CD4-positive, alpha-beta memory T cell (primary cell): ENCODE results near the gene NT5C3A. TPM values are rescaled to one million over a fixed set of nuclear protein-coding genes. Genes with fewer than 3 reads are reported as not detected.
A peak's percentile ranks its signal among the peaks of the same experiment; 100 is the strongest.
"Not testable (repeated sequence)": the region's sequence is repeated elsewhere in the genome, so short reads cannot be mapped to it uniquely, and the experiment has no call there.

Experiments
- CTCF ChIA-PET: fragments of 350-600 bp; sonication (Branson Sonifier 250); formaldehyde crosslinking; loops from one replicate; lab custom pipeline; 2021; ENCODE audit warnings: inconsistent platforms; ENCODE audit not compliant: partially characterized antibody; lab: Charles Lee
- POLR2A ChIA-PET: fragments of 350-600 bp; sonication (Branson Sonifier 250); formaldehyde crosslinking; loops from one replicate; lab custom pipeline; 2021; ENCODE audit not compliant: partially characterized antibody; lab: Charles Lee
- DNase-seq, 5 donors: peaks; one replicate each; pipeline versions ENCODE4 v3.0.0 to v3.0.0-alpha.2; 2020 to 2022; ENCODE audit warnings: mixed read lengths in 1 of 5
- H3K27ac ChIP-seq: one replicate; pipeline ENCODE4 v1.7.0; 2013; ENCODE audit warnings: low read depth, low read length
- H3K27me3 ChIP-seq: 2 replicates; pipeline ENCODE4 v1.7.0; 2013; ENCODE audit warnings: mild to moderate bottlenecking, low read length, moderate library complexity; ENCODE audit not compliant: insufficient read depth
- H3K36me3 ChIP-seq: 2 replicates; pipeline ENCODE4 v1.7.0; 2013; ENCODE audit warnings: mild to moderate bottlenecking, low read length, moderate library complexity; ENCODE audit not compliant: insufficient read depth
- H3K4me1 ChIP-seq: 2 replicates; pipeline ENCODE4 v1.7.0; 2013; ENCODE audit warnings: mild to moderate bottlenecking, low read length, moderate library complexity; ENCODE audit not compliant: insufficient read depth
- H3K4me3 ChIP-seq, 2 donors: one replicate each; pipeline ENCODE4 v1.7.0; 2013; ENCODE audit warnings: low read length in 2 of 2, mild to moderate bottlenecking in 1 of 2
- H3K9me3 ChIP-seq, 2 donors: one replicate each; pipeline ENCODE4 v1.7.0; 2013; ENCODE audit warnings: low read length in 2 of 2, control low read depth in 1 of 2; ENCODE audit not compliant: control insufficient read depth in 1 of 2
- H3K27ac Mint-ChIP-seq, 7 donors: one replicate each; pipeline ENCODE4 v1.8.0; 2020 to 2021; ENCODE audit warnings: mixed read lengths in 7 of 7, mild to moderate bottlenecking in 6 of 7, inconsistent platforms in 3 of 7, moderate library complexity in 3 of 7
- H3K27me3 Mint-ChIP-seq, 2 donors: one replicate each; pipeline ENCODE4 v1.8.0; 2020 to 2021; ENCODE audit warnings: mixed read lengths in 2 of 2
- H3K36me3 Mint-ChIP-seq, 2 donors: one replicate each; pipeline ENCODE4 v1.8.0; 2020 to 2021; ENCODE audit warnings: mixed read lengths in 2 of 2, inconsistent platforms in 1 of 2, mild to moderate bottlenecking in 1 of 2
- H3K4me1 Mint-ChIP-seq, 4 donors: one replicate each; pipeline ENCODE4 v1.8.0; 2020 to 2021; ENCODE audit warnings: mixed read lengths in 4 of 4, mild to moderate bottlenecking in 1 of 4
- H3K4me3 Mint-ChIP-seq, 8 donors: one replicate each; pipeline ENCODE4 v1.8.0; 2020 to 2021; ENCODE audit warnings: mixed read lengths in 8 of 8, mild to moderate bottlenecking in 7 of 8, moderate library complexity in 6 of 8, inconsistent platforms in 3 of 8
- H3K9me3 Mint-ChIP-seq, 8 donors: one replicate each; pipeline ENCODE4 v1.8.0; 2020 to 2021; ENCODE audit warnings: mixed read lengths in 8 of 8, mild to moderate bottlenecking in 5 of 8, inconsistent platforms in 3 of 8, moderate library complexity in 1 of 8
- intact Hi-C: fragments of 100-400 bp; cut with micrococcal nuclease; formaldehyde crosslinking; loops from one replicate; pipeline ENCODE4 v1.15.1; 2023
- polyA plus RNA-seq, 2 donors: library from polyadenylated mRNA; unstranded; fragments of 300-500 nt; fragmentation: Illumina TruSeq; gene quantifications; one replicate each; pipeline ENCODE4 v1.2.3, GENCODE V29; 2021
- total RNA-seq, 2 experiments: library from RNA; stranded (reverse); gene quantifications; one replicate each; pipeline ENCODE4 v1.2.3, GENCODE V29; 2021

The NT5C3A gene
- total and polyA plus RNA-seq, 4 experiments from 2014 or later: 44.2 to 93.9 (median 48.8) TPM

- Mint-ChIP-seq H3K36me3 (peaks cover 4 to 8% of the 10 kb centered on the region in 2 donors), H3K9me3 (no peaks in the 10 kb centered on the region), H3K27ac (peak overlapping the region; percentile 88 to 95 (median 91)), H3K27me3 (no peaks in the 10 kb centered on the region), H3K4me1 (peaks cover 33 to 68% (median 51%) of the 10 kb centered on the region in 4 donors), H3K4me3 (peak overlapping the region; percentile 89 to 96 (median 90))
- ChIA-PET CTCF (interaction anchor here (1.0 to 3.2 kb wide), 7 partner anchors 10 to 193 kb away, joined by 3 to 29 read pairs (median 20); partner anchors contain the start of genes NT5C3A and RP9), POLR2A (interaction anchor here (0.6 to 4.9 kb wide), 10 partner anchors 10 to 148 kb away, joined by 3 to 70 read pairs (median 7); partner anchors contain the start of genes KBTBD2, NT5C3A and RP9)
- intact Hi-C loops: no loop called here
- Histone ChIP-seq H3K9me3 (no peaks in the 10 kb centered on the region), H3K27me3 (no peaks in the 10 kb centered on the region), H3K4me1 (peaks cover 68% of the 10 kb centered on the region), H3K36me3 (no peaks in the 10 kb centered on the region), H3K4me3 (peak overlapping the region; percentile 0 to 46), H3K27ac (peak overlapping the region; percentile 55)
- peak in 4 of 5 donors; percentile 33 to 55 (median 40) for DNase-seq
Measured at GRCh38 chr7:33039257-33039902, 23.2 kb downstream of the NT5C3A start.

- Mint-ChIP-seq H3K4me3 (peak overlapping the region; percentile 89 to 96 (median 90)), H3K36me3 (peaks cover 5 to 11% of the 10 kb centered on the region in 2 donors), H3K27ac (peak overlapping the region in 6 of 7 donors; percentile 31 to 95 (median 90)), H3K27me3 (no peaks in the 10 kb centered on the region), H3K4me1 (peaks cover 28 to 62% (median 47%) of the 10 kb centered on the region in 4 donors), H3K9me3 (no peaks in the 10 kb centered on the region)
- H3K4me1 ChIP-seq: peaks cover 61% of the 10 kb centered on the region
- ChIA-PET CTCF (interaction anchor here (0.9 to 3.2 kb wide), 2 partner anchors 70 to 193 kb away, joined by 3 to 20 read pairs; partner anchors contain the start of gene RP9), POLR2A (interaction anchor here (1.2 to 4.9 kb wide), 5 partner anchors 16 to 148 kb away, joined by 3 to 70 read pairs (median 13); partner anchors contain the start of genes KBTBD2, NT5C3A and RP9)
- no peaks in the 10 kb centered on the region for H3K36me3 ChIP-seq
- H3K4me3 ChIP-seq: peak overlapping the region in 1 of 2 donors; percentile 46
- DNase-seq: no peak
- intact Hi-C loops: no loop called here
- no peaks in the 10 kb centered on the region for H3K27me3 ChIP-seq
- H3K9me3 ChIP-seq: no peaks in the 10 kb centered on the region
- H3K27ac ChIP-seq: peak overlapping the region; percentile 55
Measured at GRCh38 chr7:33038639-33039038, 23.9 kb downstream of the NT5C3A start.

GRCh38 chr7:33035776-33036175 is 26.8 kb downstream of the NT5C3A start:
- Histone ChIP-seq H3K27ac (no peak overlapping the region), H3K4me3 (no peak overlapping the region), H3K27me3 (no peaks in the 10 kb centered on the region), H3K9me3 (no peaks in the 10 kb centered on the region), H3K4me1 (peaks cover 42% of the 10 kb centered on the region), H3K36me3 (no peaks in the 10 kb centered on the region)
- peaks cover 5 to 14% of the 10 kb centered on the region in 2 donors for H3K36me3 Mint-ChIP-seq
- ChIA-PET POLR2A (no interaction called here), CTCF (no interaction called here)
- intact Hi-C loops: no loop called here
- H3K4me1 Mint-ChIP-seq: peaks cover 22 to 55% (median 36%) of the 10 kb centered on the region in 4 donors
- no peaks in the 10 kb centered on the region for H3K9me3 Mint-ChIP-seq
- H3K27me3 Mint-ChIP-seq: no peaks in the 10 kb centered on the region
- DNase-seq: no peak
- H3K27ac Mint-ChIP-seq: no peak overlapping the region
- no peak overlapping the region for H3K4me3 Mint-ChIP-seq

GRCh38 chr7:33024189-33024757 is 38.3 kb downstream of the NT5C3A start:
- peaks cover 28% of the 10 kb centered on the region for H3K36me3 ChIP-seq
- intact Hi-C loops: no loop called here
- no peaks in the 10 kb centered on the region for H3K9me3 ChIP-seq
- H3K27me3 Mint-ChIP-seq: no peaks in the 10 kb centered on the region
- H3K4me3 ChIP-seq: no peak overlapping the region
- H3K27me3 ChIP-seq: no peaks in the 10 kb centered on the region
- H3K4me3 Mint-ChIP-seq: peak overlapping the region in 1 of 8 donors; percentile 4
- H3K36me3 Mint-ChIP-seq: peaks cover 30 to 49% of the 10 kb centered on the region in 2 donors
- no peaks in the 10 kb centered on the region for H3K9me3 Mint-ChIP-seq
- CTCF ChIA-PET: interaction anchor here (1.0 kb wide), 1 partner anchor 86 kb away, joined by 5 read pairs; no protein-coding TSS in a partner anchor
- peaks cover 0 to 5% (median 4%) of the 10 kb centered on the region in 4 donors for H3K4me1 Mint-ChIP-seq
- H3K27ac Mint-ChIP-seq: peak overlapping the region in 1 of 7 donors; percentile 35
- POLR2A ChIA-PET: no interaction called here
- H3K27ac ChIP-seq: no peak overlapping the region
- no peak for DNase-seq
- no peaks in the 10 kb centered on the region for H3K4me1 ChIP-seq

GRCh38 chr7:33012364-33012763 is 50.2 kb downstream of the NT5C3A start:
- no peak overlapping the region for H3K27ac Mint-ChIP-seq
- intact Hi-C loops: no loop called here
- ChIA-PET CTCF (interaction anchor here (1.3 to 1.6 kb wide), 2 partner anchors 96 to 166 kb away, joined by 3 to 7 read pairs; no protein-coding TSS in a partner anchor), POLR2A (no interaction called here)
- no peaks in the 10 kb centered on the region for H3K27me3 Mint-ChIP-seq
- Histone ChIP-seq H3K27me3 (no peaks in the 10 kb centered on the region), H3K4me3 (no peak overlapping the region), H3K4me1 (no peaks in the 10 kb centered on the region), H3K36me3 (peaks cover 21% of the 10 kb centered on the region), H3K27ac (no peak overlapping the region), H3K9me3 (no peaks in the 10 kb centered on the region)
- H3K4me1 Mint-ChIP-seq: no peaks in the 10 kb centered on the region
- DNase-seq: no peak
- H3K36me3 Mint-ChIP-seq: peaks cover 43 to 52% of the 10 kb centered on the region in 2 donors
- no peak overlapping the region for H3K4me3 Mint-ChIP-seq
- no peaks in the 10 kb centered on the region for H3K9me3 Mint-ChIP-seq

GRCh38 chr7:33009734-33010133 is 52.8 kb downstream of the NT5C3A start:
- intact Hi-C loops: no loop called here
- Histone ChIP-seq H3K9me3 (no peaks in the 10 kb centered on the region), H3K4me1 (no peaks in the 10 kb centered on the region), H3K36me3 (peaks cover 10% of the 10 kb centered on the region), H3K27me3 (no peaks in the 10 kb centered on the region), H3K27ac (no peak overlapping the region), H3K4me3 (no peak overlapping the region)
- no peak for DNase-seq
- Mint-ChIP-seq H3K4me1 (no peaks in the 10 kb centered on the region), H3K27ac (no peak overlapping the region), H3K4me3 (no peak overlapping the region), H3K36me3 (peaks cover 26 to 36% of the 10 kb centered on the region in 2 donors), H3K9me3 (no peaks in the 10 kb centered on the region), H3K27me3 (no peaks in the 10 kb centered on the region)
- ChIA-PET POLR2A (interaction anchor here (1.2 kb wide), 1 partner anchor 53 kb away, joined by 3 read pairs; the partner anchor contains the start of gene NT5C3A), CTCF (no interaction called here)

- H3K9me3 ChIP-seq, H3K4me3 Mint-ChIP-seq, POLR2A ChIA-PET, DNase-seq, H3K4me3 ChIP-seq, H3K27me3 ChIP-seq, H3K4me1 Mint-ChIP-seq, H3K27me3 Mint-ChIP-seq, intact Hi-C loops, H3K9me3 Mint-ChIP-seq, H3K4me1 ChIP-seq, H3K36me3 Mint-ChIP-seq, H3K27ac ChIP-seq, H3K36me3 ChIP-seq: not testable (repeated sequence)
- peak overlapping the region in 1 of 7 donors; percentile 11 for H3K27ac Mint-ChIP-seq
- CTCF ChIA-PET: interaction anchor here (0.7 kb wide), 1 partner anchor 69 kb away, joined by 3 read pairs; no protein-coding TSS in a partner anchor
Measured at GRCh38 chr7:33005690-33006089, 56.9 kb downstream of the NT5C3A start.
